Keratinocyte (primary cell): Measurements from ENCODE around the gene ADGRL3. TPM values are rescaled to one million over a fixed set of nuclear protein-coding genes. Genes with fewer than 3 reads are reported as not detected.

Source experiments
- DNase-seq: peaks from one replicate; pipeline ENCODE4 v3.0.0-alpha.2; 2011; ENCODE audit warnings: low read depth, missing footprints, low spot score
- FAIRE-seq: peaks from 2 replicates; lab custom pipeline; 2011; peaks lifted over from hg19 to GRCh38; lab: Jason Lieb, UNC
- H2AFZ ChIP-seq: 2 replicates; pipeline ENCODE4 v1.6.0; 2012; ENCODE audit warnings: low read length, control low read depth, inconsistent platforms; ENCODE audit not compliant: control insufficient read depth
- H3K27ac ChIP-seq: 2 replicates; pipeline ENCODE4 v1.5.1; 2011; ENCODE audit warnings: low read length; ENCODE audit not compliant: control insufficient read depth, insufficient read depth
- H3K27me3 ChIP-seq: 3 replicates; pipeline ENCODE4 v1.6.0; 2011; ENCODE audit warnings: low read length; ENCODE audit not compliant: control insufficient read depth, insufficient read depth; ENCODE audit errors: extremely low read depth
- H3K36me3 ChIP-seq, 2 experiments: 2 replicates in 1 of 2; 3 replicates in 1 of 2; pipeline ENCODE4 v1.5.1; 2011; ENCODE audit warnings: low read length in 2 of 2, mild to moderate bottlenecking in 1 of 2; ENCODE audit not compliant: control insufficient read depth in 2 of 2, insufficient read depth in 2 of 2; ENCODE audit errors: extremely low read depth in 1 of 2
- H3K4me1 ChIP-seq: 3 replicates; pipeline ENCODE4 v1.5.1; 2011; ENCODE audit warnings: low read length; ENCODE audit not compliant: control insufficient read depth, insufficient read depth; ENCODE audit errors: extremely low read depth
- H3K4me2 ChIP-seq: 3 replicates; pipeline ENCODE4 v1.6.0; 2011; ENCODE audit warnings: low read depth, low read length; ENCODE audit not compliant: control insufficient read depth, insufficient read depth; ENCODE audit errors: extremely low read depth
- H3K4me3 ChIP-seq, 3 experiments: fragments of 200-600 bp in 1 of 3; sonication (generic) in 1 of 3; 2 replicates in 2 of 3; 3 replicates in 1 of 3; pipeline ENCODE4 v1.5.1; 2011 to 2016; ENCODE audit warnings: low read length in 3 of 3, mild to moderate bottlenecking in 3 of 3, control low read depth in 2 of 3, inconsistent platforms in 1 of 3, low read depth in 1 of 3, mixed read lengths in 1 of 3, mixed run types in 1 of 3, moderate library complexity in 1 of 3; ENCODE audit not compliant: control insufficient read depth in 2 of 3, insufficient read depth in 2 of 3; ENCODE audit errors: extremely low read depth in 1 of 3
- H3K79me2 ChIP-seq: 2 replicates; pipeline ENCODE4 v1.6.0; 2012; ENCODE audit warnings: low read length; ENCODE audit not compliant: control insufficient read depth, insufficient read depth
- H3K9ac ChIP-seq: 3 replicates; pipeline ENCODE4 v1.6.0; 2011; ENCODE audit warnings: low read length; ENCODE audit not compliant: control insufficient read depth, insufficient read depth; ENCODE audit errors: extremely low read depth
- H3K9me1 ChIP-seq: 3 replicates; pipeline ENCODE4 v1.6.0; 2011; ENCODE audit warnings: low read length; ENCODE audit not compliant: control insufficient read depth, insufficient read depth; ENCODE audit errors: extremely low read depth
- H3K9me3 ChIP-seq: 2 replicates; pipeline ENCODE4 v1.5.1; 2012; ENCODE audit warnings: low read depth, low read length; ENCODE audit not compliant: control insufficient read depth
- H4K20me1 ChIP-seq: 3 replicates; pipeline ENCODE4 v1.6.0; 2011; ENCODE audit warnings: low read length; ENCODE audit not compliant: control insufficient read depth, insufficient read depth; ENCODE audit errors: extremely low read depth
- CTCF ChIP-seq, 3 experiments: IDR thresholded peaks in 1 of 3; conservative IDR thresholded peaks in 1 of 3; optimal IDR thresholded peaks in 1 of 3; 2 replicates in 2 of 3; 3 replicates in 1 of 3; pipeline versions ENCODE3 to v1.5.1; 2011; ENCODE audit warnings: low read length in 3 of 3, mild to moderate bottlenecking in 3 of 3, moderate library complexity in 2 of 3, control low read depth in 1 of 3, inconsistent platforms in 1 of 3; ENCODE audit not compliant: insufficient read depth in 2 of 3; ENCODE audit errors: extremely low read depth in 1 of 3
- EZH2 ChIP-seq: IDR thresholded peaks from one replicate; pipeline ENCODE4 v1.6.1; 2012; ENCODE audit warnings: inconsistent platforms, mild to moderate bottlenecking, low read length, moderate library complexity
- dilution Hi-C: fragments of 300-500 bp; cut with MboI; formaldehyde crosslinking; loops from one replicate; pipeline ENCODE4 v1.7.0; 2020; ENCODE audit warnings: low sequenced_read_pairs; ENCODE audit not compliant: extremely low pct_ligation_motif_present
- polyA plus RNA-seq, 5 experiments: library from polyadenylated mRNA; depleted of rRNA in 3 of 5; stranded (reverse) in 3 of 5; stranded (forward) in 1 of 5; unstranded in 1 of 5; fragments of >200 nt; gene quantifications; 1 replicate in 1 of 5; 2 replicates in 3 of 5; 3 replicates in 1 of 5; pipeline versions ENCODE4 v1.2.1 to v1.2.3, GENCODE V29; 2011 to 2012; ENCODE audit warnings: missing spikeins in 2 of 5, low read depth in 1 of 5, low replicate concordance in 1 of 5

Gene ADGRL3
- polyA plus RNA-seq, 1 donor (not counting 4 experiments of a cell fraction or from before 2014, with no cell fraction given) = 0.18 TPM

DNA sequence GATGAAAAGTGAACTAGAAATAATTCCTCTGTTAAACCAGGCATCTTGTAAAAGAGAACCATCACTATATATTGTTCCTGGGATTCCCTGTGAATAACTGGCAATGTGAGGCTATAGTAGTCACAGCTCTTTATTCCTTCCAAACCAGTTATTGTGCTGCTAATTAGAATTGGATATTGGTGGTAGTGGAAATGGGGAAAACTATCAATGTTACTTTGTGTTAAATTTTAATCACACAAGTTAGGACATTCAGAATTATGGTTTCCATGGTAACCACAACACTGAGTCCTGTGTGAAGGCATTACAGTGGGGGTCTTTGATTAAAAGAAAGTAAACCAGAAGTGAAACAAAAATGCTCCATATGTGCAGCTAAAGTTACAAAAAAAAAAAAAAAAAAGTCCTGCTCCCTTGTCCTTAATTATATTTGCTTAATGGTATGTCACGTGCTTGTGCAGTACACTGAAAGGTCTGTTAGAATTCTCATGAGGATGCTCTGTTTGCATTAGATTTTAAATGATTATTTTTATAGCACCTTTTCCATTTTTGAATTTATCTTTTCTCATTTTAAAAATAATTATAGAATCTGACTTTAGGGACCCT, 200.4 kb downstream of the ADGRL3 start:
- H4K20me1 ChIP-seq = no peaks in the 10 kb centered on the region
- no peaks in the 10 kb centered on the region for H3K9me3 ChIP-seq
- no peak overlapping the region for H3K9ac ChIP-seq
- TF ChIP-seq EZH2 (no peak), CTCF (optimal IDR thresholded peaks at IDR 0.05 in 1 of 3, IDR thresholded peaks at IDR 0.05 in 1 of 3, conservative IDR thresholded peaks at IDR 0.05 in 1 of 3; ENCODE audit: extremely low read depth in 1 of 3, insufficient read depth in 2 of 3, low read length in 3 of 3) (no peak)
- DNase-seq (no peak), FAIRE-seq (no peak)
- dilution Hi-C loops = no loop called here
- no peaks in the 10 kb centered on the region for H3K79me2 ChIP-seq
- no peaks in the 10 kb centered on the region for H3K9me1 ChIP-seq
- H3K36me3 ChIP-seq = no peaks in the 10 kb centered on the region
- no peak overlapping the region for H3K27ac ChIP-seq
- H3K27me3 ChIP-seq = no peaks in the 10 kb centered on the region
- H3K4me2 ChIP-seq = no peak overlapping the region
- H3K4me1 ChIP-seq = no peaks in the 10 kb centered on the region
- H3K4me3 ChIP-seq = no peak overlapping the region
- H2AFZ ChIP-seq = no peak overlapping the region

GRCh38 chr4:61401771-61402170, 201.6 kb downstream of the ADGRL3 start:
- DNase-seq (no peak), FAIRE-seq (no peak)
- TF ChIP-seq EZH2 = no peak
- no peak for TF ChIP-seq CTCF (optimal IDR thresholded peaks at IDR 0.05 in 1 of 3, IDR thresholded peaks at IDR 0.05 in 1 of 3, conservative IDR thresholded peaks at IDR 0.05 in 1 of 3; ENCODE audit: extremely low read depth in 1 of 3, insufficient read depth in 2 of 3, low read length in 3 of 3)
- Histone ChIP-seq H4K20me1 (no peaks in the 10 kb centered on the region), H3K4me1 (no peaks in the 10 kb centered on the region), H3K36me3 (no peaks in the 10 kb centered on the region), H3K9ac (no peak overlapping the region), H3K9me1 (no peaks in the 10 kb centered on the region), H3K27ac (no peak overlapping the region), H2AFZ (no peak overlapping the region), H3K4me3 (no peak overlapping the region), H3K27me3 (no peaks in the 10 kb centered on the region), H3K9me3 (no peaks in the 10 kb centered on the region), H3K4me2 (no peak overlapping the region), H3K79me2 (no peaks in the 10 kb centered on the region)
- dilution Hi-C loops = no loop called here
